22Rv1 (cell line): ENCODE data around the gene RMRP.

Experiments
- ZFX ChIP-seq: fragments of 450-650 bp; IDR thresholded peaks from 2 replicates; pipeline ENCODE4 v1.6.1; 2017; ENCODE audit warnings: antibody characterized with exemption, borderline replicate concordance
- TF ChIP-seq, protein P1 (sequence below): fragments of 450-650 bp; IDR thresholded peaks from 2 replicates; pipeline ENCODE4 v1.5.1; 2017; ENCODE audit warnings: mild to moderate bottlenecking

DNA sequence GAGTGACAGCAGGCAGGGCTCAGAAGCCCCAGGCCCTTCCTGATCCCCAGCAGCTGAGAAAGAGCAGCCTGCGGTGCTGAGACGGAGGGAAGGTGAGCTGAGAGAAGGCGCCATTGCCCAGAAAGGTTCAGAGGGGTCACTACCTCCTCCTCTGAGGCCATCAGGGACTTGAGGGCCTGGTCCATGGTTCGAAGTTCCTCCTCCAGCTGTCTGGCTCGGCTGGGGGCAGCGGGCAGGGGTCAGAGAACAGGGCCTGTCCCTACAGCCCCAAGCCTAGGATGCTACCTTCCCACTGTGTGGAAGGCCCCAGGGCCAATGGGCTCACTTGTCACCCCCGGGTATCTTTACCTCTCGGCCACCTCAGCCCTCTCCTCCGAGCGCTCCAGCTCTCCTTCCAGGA is 27.1 kb upstream of the RMRP start:
- TF ChIP-seq, protein P1, sequence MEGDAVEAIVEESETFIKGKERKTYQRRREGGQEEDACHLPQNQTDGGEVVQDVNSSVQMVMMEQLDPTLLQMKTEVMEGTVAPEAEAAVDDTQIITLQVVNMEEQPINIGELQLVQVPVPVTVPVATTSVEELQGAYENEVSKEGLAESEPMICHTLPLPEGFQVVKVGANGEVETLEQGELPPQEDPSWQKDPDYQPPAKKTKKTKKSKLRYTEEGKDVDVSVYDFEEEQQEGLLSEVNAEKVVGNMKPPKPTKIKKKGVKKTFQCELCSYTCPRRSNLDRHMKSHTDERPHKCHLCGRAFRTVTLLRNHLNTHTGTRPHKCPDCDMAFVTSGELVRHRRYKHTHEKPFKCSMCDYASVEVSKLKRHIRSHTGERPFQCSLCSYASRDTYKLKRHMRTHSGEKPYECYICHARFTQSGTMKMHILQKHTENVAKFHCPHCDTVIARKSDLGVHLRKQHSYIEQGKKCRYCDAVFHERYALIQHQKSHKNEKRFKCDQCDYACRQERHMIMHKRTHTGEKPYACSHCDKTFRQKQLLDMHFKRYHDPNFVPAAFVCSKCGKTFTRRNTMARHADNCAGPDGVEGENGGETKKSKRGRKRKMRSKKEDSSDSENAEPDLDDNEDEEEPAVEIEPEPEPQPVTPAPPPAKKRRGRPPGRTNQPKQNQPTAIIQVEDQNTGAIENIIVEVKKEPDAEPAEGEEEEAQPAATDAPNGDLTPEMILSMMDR, result no peak
- TF ChIP-seq ZFX, result no peak
